Measurements from ENCODE around the gene MCF2L.
"Not testable (repeated sequence)": the region's sequence is repeated elsewhere in the genome, so short reads cannot be mapped to it uniquely, and the experiment has no call there.

MCF2L gene

DNA sequence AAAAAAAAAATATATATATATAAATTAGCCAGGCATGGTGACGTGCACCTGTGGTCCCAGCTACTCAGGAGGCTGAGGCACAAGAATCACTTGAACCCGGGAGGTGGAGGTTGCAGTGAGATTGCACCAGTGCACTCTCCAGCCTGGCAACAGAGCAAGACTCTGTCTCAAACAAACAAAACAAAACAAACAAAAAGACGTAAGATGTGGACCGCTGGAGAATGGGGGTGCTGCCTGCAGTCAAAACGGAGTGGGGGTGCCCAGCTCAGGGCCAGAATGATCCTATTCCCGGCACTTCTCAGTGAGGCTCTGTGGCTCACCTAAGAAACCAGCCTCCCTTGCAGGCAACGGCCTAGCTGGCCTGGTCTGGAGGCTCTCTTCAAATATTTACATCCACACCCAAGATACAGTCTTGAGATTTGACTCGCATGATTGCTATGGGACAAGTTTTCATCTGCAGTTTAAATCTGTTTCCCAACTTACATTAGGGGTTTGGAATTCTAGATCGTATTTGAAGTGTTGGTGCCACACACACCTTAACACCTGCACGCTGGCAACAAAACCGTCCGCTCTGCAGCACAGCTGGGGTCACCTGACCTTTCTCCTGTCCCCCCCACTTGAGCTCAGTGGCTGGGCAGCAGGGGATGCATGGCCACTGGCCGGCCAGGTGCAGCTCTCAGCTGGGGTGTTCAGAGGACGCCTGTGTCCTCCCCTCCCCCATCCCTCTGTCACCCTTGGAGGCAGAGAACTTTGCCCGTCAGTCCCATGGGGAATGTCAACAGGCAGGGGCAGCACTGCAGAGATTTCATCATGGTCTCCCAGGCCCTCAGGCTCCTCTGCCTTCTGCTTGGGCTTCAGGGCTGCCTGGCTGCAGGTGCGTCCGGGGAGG lies 136.3 kb downstream of the MCF2L start, which contains the start of gene F7:
F7 (plus strand) TSS at position 760 of the 889 bp plus-strand sequence; CDS start at position 811, 51 bp downstream.
- no peak for DNase-seq

- DNase-seq: no peak
These were observed 137.0 kb downstream of the MCF2L start for GRCh38 chr13:113105921-113106452.

DNA sequence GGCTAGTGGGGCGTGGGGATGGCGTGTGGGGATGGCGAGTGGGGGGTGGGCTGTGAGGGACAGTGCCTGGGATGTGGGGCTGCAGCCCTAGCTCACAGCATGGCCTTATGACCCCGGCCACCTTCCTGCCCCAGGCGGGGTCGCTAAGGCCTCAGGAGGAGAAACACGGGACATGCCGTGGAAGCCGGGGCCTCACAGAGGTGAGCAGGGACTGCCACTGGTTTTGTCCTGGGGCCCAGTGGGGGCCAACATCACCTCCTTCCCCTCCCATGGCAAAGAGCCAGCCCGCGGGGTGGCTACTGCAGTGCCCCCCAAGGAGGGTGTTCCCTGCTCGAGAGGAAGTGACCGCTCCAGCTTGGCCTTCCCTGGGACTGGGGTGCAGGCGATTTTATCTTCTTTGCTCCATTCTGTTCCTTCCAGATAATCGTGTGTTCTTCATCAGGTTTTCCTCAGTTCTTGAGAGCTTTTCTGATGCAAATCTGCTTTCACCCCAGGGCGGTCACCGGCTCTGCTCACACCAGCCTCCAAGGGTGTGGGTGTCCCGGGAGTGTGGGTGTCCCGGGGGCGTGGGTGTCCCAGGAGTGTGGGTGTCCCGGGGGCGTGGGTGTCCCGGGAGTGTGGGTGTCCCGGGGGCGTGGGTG lies 137.8 kb downstream of the MCF2L start:
- DNase-seq: no peak

- not testable (repeated sequence) for DNase-seq
These were observed 139.5 kb downstream of the MCF2L start for GRCh38 chr13:113108521-113108920.

DNA sequence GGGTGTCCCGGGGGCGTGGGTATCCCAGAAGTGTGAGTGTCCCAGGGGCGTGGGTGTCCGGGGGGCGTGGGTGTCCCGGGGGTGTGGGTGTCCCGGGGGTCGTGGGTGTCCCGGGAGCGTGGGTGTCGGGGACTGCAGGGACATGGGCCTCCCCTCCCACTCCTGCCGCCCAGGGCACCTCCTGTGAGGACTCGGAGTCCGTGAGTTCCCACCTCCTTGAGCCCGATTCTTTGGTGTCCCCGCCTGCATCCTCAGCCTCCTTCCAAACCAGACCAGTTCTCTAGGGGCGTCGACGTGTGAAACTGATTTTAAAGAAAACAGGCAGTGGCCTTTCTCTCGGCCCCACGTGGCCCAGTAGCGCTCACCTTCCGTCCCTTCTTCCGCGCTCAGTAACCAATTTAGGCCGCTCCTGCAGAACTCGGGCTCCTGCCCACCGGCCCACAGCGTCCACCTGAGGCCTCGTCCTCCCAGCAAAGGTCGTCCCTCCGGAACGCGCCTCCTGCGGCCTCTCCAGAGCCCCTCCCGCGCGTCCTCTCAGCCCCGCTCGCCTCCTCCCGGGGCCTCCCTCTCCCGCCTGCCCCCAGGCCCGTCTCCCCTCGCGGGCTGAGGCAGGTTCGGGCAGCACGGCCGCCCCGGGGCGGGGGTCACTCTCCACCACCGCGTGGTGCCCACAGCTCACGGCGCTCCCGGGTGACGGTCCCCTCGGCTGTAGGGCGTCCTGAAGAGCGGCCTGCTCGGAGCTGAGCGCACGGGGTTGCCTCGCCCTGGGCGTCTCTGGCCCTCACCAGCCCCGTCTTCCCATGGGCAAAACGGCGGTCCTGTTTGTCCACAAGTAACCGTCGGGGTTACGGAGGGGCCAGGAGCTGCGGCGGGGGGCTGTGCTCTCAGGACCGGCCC lies 140.4 kb downstream of the MCF2L start:
- no peak for DNase-seq

GRCh38 chr13:113110048-113110851 lies 141.2 kb downstream of the MCF2L start:
- DNase-seq: no peak

DNA sequence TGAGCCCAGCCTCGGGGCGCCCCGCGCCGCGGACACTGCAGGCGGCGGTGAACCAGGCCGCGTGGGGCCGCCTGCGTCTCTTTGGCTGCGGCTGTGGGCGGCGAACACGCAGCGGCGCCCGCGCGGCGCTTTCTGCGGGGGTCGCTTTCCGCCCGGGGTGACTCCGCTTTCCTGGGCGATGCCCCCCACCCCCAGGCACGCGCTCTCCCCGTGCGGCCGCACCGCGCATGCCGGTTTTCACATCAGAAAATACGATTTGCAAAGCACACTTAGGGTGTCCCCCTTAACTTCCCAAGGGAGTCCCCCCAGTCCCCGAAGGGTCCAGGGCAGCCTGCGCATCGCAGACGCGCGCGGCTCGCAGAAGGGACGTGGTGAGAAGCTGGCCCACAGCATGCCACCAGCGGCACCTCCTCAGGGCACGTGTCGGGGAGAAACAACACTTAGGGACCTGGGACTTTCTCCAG lies 141.9 kb downstream of the MCF2L start:
- no peak for DNase-seq

- not testable (repeated sequence) for DNase-seq
These were observed 142.8 kb downstream of the MCF2L start for GRCh38 chr13:113111821-113112220.

DNA sequence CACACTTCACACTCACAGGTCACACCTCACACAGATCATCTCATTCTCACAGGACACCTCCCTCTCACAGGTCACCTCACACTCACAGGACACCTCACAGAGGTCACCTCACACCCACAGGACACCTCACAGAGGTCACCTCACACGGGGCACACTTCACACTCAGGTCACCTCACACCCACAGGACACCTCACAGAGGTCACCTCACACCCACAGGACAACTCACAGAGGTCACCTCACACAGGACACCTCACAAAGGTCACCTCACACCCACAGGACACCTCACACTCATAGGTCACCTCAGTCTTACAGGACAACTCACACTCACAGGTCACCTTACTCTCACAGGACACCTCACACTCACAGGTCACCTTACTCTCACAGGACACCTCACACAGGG lies 143.5 kb downstream of the MCF2L start:
- DNase-seq: not testable (repeated sequence)

DNA sequence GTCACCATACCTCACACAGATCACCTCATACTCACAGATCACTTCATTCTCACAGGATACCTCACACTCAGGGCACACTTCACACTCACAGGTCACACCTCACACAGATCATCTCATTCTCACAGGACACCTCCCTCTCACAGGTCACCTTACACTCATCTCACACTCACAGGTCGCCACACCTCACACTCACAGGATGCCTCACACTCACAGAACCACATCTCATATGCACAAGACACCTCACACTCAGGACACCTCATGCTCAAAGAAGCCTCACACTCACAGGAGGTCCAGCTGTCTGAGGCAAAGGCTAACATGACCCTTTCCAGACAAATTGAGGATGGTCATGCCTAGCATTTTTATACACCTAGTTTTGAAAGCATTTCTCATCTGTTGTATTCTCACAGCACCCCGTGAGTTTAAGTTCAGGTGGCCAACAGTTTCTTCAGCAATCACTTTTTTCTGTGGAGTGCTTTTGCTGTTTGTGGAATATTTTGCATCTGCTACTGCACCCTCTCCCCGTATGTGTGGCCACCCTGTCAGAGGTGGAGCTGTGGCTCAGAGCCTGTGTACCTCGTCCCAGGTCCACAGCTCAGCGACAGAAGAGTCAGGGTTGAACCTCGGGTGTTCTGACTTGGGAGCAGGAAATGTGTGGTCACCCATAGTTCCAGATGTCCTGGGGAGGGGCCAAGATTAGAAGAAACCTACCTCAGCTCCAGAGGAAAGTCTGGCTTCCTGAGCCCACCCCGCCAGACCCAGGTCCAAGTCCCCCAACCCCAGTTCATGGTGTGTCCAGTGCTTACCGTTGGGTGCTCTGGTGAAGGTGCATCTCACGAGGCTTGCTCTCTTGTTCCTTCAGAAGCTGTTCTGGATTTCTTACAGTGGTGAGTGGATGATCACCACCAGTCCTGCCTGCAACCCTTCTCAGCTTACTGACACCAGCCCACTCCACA lies 144.2 kb downstream of the MCF2L start:
- no peak for DNase-seq

GRCh38 chr13:113113846-113114271 lies 144.8 kb downstream of the MCF2L start:
- no peak for DNase-seq

- no peak for DNase-seq
These were observed 145.7 kb downstream of the MCF2L start for GRCh38 chr13:113114511-113115362.

DNA sequence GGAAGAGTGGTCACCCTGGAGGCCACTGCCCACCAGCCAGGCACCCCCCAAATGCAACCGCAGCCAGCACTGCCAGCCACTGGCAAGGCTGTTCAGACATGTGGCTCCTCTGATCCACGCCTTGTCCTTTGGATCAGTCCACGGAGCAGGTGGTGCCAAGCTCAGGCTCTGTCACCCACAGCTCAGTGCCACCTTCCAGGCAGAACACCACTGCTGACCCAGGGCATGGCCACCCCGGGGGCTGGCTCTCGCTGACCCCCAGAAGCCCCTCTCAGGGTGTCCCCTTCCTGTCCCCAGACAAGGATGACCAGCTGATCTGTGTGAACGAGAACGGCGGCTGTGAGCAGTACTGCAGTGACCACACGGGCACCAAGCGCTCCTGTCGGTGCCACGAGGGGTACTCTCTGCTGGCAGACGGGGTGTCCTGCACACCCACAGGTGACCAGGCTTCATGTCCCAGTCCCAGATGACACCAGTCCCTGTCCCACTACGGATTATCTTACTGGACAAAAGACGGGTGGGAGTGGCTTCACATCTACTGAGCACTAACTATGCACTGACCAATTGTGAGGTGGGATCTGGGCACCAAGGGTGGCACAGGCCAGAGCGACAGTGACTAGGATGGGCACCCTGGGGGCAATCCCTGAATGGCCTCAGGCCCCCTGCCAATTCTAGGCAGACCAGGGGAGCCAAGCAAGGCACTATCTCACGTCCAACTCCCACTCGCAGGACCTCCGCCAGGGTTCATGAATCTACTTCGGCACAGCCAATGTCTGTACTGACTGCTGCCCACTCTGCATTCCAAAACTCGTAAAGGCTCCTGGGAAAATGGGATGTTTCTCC lies 146.6 kb downstream of the MCF2L start:
- DNase-seq: no peak

DNA sequence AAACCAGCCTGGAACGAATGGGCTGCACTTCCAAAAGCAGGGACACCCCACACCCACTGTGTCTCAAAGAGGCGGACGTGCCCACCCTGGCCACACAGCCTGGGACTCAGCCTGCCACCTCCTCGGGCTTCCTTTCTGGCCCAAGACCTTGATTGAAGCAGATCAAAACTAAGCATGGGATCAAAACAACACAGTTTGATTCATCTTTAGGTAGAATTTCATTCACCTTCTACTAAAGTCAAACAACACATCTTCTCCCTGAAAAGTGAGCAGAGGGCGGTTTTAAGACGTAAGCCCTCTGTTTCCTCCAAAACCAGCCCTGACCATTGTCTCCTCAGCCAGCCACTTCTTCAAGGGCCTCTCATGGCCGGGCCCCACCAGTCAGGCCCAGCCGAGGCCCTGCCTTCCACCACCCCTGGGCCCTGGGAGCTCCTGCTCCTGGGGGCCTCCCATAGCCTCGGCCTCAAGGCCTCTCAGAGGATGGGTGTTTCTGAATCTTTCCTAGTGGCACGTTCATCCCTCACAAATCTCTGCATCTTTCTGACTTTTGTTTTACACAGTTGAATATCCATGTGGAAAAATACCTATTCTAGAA lies 147.3 kb downstream of the MCF2L start:
- DNase-seq: no peak

DNA sequence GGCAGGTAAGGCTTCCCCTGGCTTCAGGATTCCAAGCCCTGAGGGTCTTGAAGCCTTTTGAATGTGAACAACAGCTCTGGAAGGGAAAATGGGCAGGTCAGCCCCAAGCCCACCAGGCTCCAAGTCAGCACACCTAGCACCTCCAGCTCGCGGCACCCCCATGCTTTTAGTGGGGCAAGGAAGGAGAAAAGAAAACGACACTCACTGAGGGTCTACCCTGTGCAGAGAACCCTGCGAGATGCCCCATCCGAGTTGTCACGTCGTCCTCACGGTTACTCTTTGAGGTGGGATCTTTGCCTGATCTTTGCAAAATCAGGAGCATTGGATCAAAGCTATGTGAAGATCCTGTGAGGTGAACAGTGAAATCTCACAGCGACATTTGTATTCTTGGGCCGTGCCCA lies 147.9 kb downstream of the MCF2L start:
- no peak for DNase-seq

GRCh38 chr13:113117335-113117872 lies 148.4 kb downstream of the MCF2L start:
- no peak for DNase-seq

GRCh38 chr13:113117911-113118260 lies 148.9 kb downstream of the MCF2L start:
- no peak for DNase-seq
